HG02759 (cell line): ENCODE results near the gene GNE.

Experiments used
- ATAC-seq: cut with Tn5 transposase; IDR thresholded peaks from one replicate; pipeline ENCODE4 v1.9.1; 2021; ENCODE audit warnings: mild to moderate bottlenecking, moderate library complexity; ENCODE audit not compliant: unreplicated experiment

The GNE gene

GRCh38 chr9:36169708-36170107 lies 88.5 kb downstream of the GNE start:
- no peak for ATAC-seq

GRCh38 chr9:36169166-36169565 lies 89.1 kb downstream of the GNE start, which contains the start of gene CCIN:
Gene CCIN (plus strand): TSS chr9:36169388. CDS start chr9:36169503, 115 bp downstream.
- ATAC-seq: no peak

GRCh38 chr9:36166168-36166927 lies 91.9 kb downstream of the GNE start:
- peak; percentile 94 for ATAC-seq

- ATAC-seq: no peak
Observed at GRCh38 chr9:36165826-36166167, 92.5 kb downstream of the GNE start.

GRCh38 chr9:36164989-36165388 lies 93.3 kb downstream of the GNE start:
- ATAC-seq: no peak
